Hepatocyte (in vitro differentiated cells): ENCODE results near the gene COLQ. TPM values are rescaled to one million over a fixed set of nuclear protein-coding genes. Genes with fewer than 3 reads are reported as not detected.
A peak's percentile ranks its signal among the peaks of the same experiment; 100 is the strongest.

Source experiments
- DNase-seq: peaks from one replicate; pipeline ENCODE4 v3.0.0-alpha.2; 2016; ENCODE audit warnings: low spot score
- H2AFZ ChIP-seq: fragments of 200-600 bp; sonication (generic); 2 replicates; pipeline ENCODE4 v1.6.0; 2016; ENCODE audit warnings: antibody characterized with exemption, mild to moderate bottlenecking
- H3K27ac ChIP-seq: fragments of 200-600 bp; sonication (generic); 2 replicates; pipeline ENCODE4 v1.5.1; 2016; ENCODE audit warnings: mild to moderate bottlenecking
- H3K27me3 ChIP-seq: fragments of 200-600 bp; sonication (generic); 2 replicates; pipeline ENCODE4 v1.6.1; 2016
- H3K36me3 ChIP-seq: fragments of 200-600 bp; sonication (generic); replicated peaks from 2 replicates; pipeline ENCODE4 v1.5.1; 2016; ENCODE audit warnings: low read depth; ENCODE audit not compliant: insufficient read depth
- H3K4me1 ChIP-seq: fragments of 200-600 bp; sonication (generic); 2 replicates; pipeline ENCODE4 v1.5.1; 2016; ENCODE audit warnings: mild to moderate bottlenecking, moderate library complexity; ENCODE audit not compliant: insufficient read depth
- H3K4me2 ChIP-seq: fragments of 200-600 bp; sonication (generic); 2 replicates; pipeline ENCODE4 v1.6.0; 2016
- H3K4me3 ChIP-seq: fragments of 200-600 bp; sonication (generic); 2 replicates; pipeline ENCODE4 v1.5.1; 2016; ENCODE audit warnings: mild to moderate bottlenecking
- H3K79me2 ChIP-seq: fragments of 200-600 bp; sonication (generic); 2 replicates; pipeline ENCODE4 v1.6.0; 2017; ENCODE audit warnings: mild to moderate bottlenecking
- H3K9me2 ChIP-seq: fragments of 200-600 bp; sonication (generic); replicated peaks from 2 replicates; pipeline ENCODE4 v1.6.0; 2017; ENCODE audit warnings: mild to moderate bottlenecking; ENCODE audit not compliant: insufficient read depth
- H3K9me3 ChIP-seq: fragments of 200-600 bp; sonication (generic); 2 replicates; pipeline ENCODE4 v1.5.1; 2016; ENCODE audit warnings: low read depth, mild to moderate bottlenecking
- H4K20me1 ChIP-seq: fragments of 200-600 bp; sonication (generic); 2 replicates; pipeline ENCODE4 v1.6.0; 2016; ENCODE audit warnings: mild to moderate bottlenecking; ENCODE audit not compliant: insufficient read depth, poor library complexity, severe bottlenecking
- EZH2 ChIP-seq: fragments of 200-600 bp; sonication (generic); IDR thresholded peaks from 2 replicates; pipeline ENCODE4 v1.6.1; 2016; ENCODE audit warnings: antibody characterized with exemption, mild to moderate bottlenecking, borderline replicate concordance
- EZH2phosphoT487 ChIP-seq: fragments of 200-600 bp; sonication (generic); IDR thresholded peaks from one replicate; pipeline ENCODE4 v1.6.1; 2018; ENCODE audit warnings: antibody characterized with exemption, mild to moderate bottlenecking, low read depth, moderate library complexity; ENCODE audit not compliant: unreplicated experiment, severe bottlenecking
- WGBS: methylation state at CpG from one replicate; pipeline ENCODE4 v1.1.6; 2016; ENCODE audit warnings: low lambda C conversion rate; ENCODE audit errors: missing lambda C conversion rate; 5-methylcytosine and 5-hydroxymethylcytosine counted together
- polyA plus RNA-seq: library from polyadenylated mRNA; unstranded; fragments of >200 nt; fragmentation: Nextera tagmentation; extraction: Ambion mirVana; gene quantifications from 2 replicates; pipeline ENCODE4 v1.2.1, GENCODE V29; 2016
- total RNA-seq: library from RNA; depleted of rRNA; stranded (reverse); fragments of >200 nt; gene quantifications from 2 replicates; pipeline ENCODE4 v1.2.3, GENCODE V29; 2014
- TF ChIP-seq, protein P1 (sequence below): fragments of 200-600 bp; sonication (generic); IDR thresholded peaks from 2 replicates; pipeline ENCODE4 v1.5.1; 2016; ENCODE audit warnings: antibody characterized with exemption, mild to moderate bottlenecking; ENCODE audit not compliant: poor library complexity

The COLQ gene
- total and polyA plus RNA-seq, 2 experiments from 2014 or later = 0.27 to 0.73 TPM

DNA sequence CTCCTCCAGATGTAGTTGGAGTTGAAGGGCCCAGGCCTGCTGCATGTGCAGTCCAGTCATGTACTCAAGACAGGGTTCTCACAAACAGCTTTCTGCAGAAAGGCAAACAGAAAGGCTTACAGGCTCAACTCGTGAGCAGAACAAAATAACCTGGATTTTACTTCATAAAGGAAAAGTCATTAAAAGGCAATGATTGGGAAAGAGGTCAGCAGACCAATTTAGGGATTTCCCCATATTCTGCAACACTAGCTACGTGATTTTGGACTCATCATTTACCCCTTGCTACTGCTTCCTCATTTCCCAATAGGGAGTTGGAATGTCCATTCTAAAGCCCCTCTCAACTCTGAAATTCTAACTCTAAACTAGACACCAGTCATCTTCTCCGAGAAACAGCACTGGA is 112.3 kb downstream of the COLQ start:
- H3K27me3 ChIP-seq = no peaks in the 10 kb centered on the region
- no peaks in the 10 kb centered on the region for H3K9me3 ChIP-seq
- no peaks in the 10 kb centered on the region for H3K4me1 ChIP-seq
- no peaks in the 10 kb centered on the region for H3K9me2 ChIP-seq
- 90% methylated on average over 3 of the region's 3 CpGs for WGBS
- H2AFZ ChIP-seq = no peak overlapping the region
- no peaks in the 10 kb centered on the region for H4K20me1 ChIP-seq
- no peak for DNase-seq
- no peak overlapping the region for H3K4me2 ChIP-seq
- no peaks in the 10 kb centered on the region for H3K36me3 ChIP-seq
- TF ChIP-seq, protein P1, sequence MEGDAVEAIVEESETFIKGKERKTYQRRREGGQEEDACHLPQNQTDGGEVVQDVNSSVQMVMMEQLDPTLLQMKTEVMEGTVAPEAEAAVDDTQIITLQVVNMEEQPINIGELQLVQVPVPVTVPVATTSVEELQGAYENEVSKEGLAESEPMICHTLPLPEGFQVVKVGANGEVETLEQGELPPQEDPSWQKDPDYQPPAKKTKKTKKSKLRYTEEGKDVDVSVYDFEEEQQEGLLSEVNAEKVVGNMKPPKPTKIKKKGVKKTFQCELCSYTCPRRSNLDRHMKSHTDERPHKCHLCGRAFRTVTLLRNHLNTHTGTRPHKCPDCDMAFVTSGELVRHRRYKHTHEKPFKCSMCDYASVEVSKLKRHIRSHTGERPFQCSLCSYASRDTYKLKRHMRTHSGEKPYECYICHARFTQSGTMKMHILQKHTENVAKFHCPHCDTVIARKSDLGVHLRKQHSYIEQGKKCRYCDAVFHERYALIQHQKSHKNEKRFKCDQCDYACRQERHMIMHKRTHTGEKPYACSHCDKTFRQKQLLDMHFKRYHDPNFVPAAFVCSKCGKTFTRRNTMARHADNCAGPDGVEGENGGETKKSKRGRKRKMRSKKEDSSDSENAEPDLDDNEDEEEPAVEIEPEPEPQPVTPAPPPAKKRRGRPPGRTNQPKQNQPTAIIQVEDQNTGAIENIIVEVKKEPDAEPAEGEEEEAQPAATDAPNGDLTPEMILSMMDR = no peak
- TF ChIP-seq EZH2phosphoT487 (no peak), EZH2 (no peak)
- H3K79me2 ChIP-seq = no peaks in the 10 kb centered on the region
- no peak overlapping the region for H3K27ac ChIP-seq
- no peak overlapping the region for H3K4me3 ChIP-seq

DNA sequence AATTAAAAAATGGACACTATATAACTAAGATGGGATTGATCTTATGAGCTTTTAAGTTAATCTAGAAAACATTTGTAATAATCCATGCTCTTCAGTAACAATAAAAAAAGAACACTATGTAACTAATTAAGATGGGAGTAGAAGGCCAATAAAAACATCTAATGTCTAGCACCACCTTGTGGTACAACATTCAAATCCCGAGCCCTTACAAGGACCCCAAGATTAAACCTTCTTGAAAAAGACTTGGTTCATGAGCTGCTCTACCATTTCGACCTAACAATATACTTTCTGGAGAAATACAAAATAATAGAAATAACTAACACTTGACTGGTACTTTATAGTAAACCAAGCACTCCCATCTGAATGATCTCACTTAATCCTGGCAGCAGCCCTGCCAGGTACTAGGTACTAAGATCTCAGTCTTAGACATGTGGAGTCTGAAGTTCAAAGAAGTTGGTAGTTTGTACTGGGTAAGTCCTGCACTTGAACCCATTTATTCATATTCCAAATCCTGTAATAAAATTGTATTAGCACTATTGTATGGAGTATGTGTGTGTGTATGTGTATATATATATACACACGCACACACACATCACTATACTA is 116.0 kb downstream of the COLQ start:
- no peaks in the 10 kb centered on the region for H3K36me3 ChIP-seq
- H3K4me3 ChIP-seq = no peak overlapping the region
- no peak overlapping the region for H2AFZ ChIP-seq
- H3K4me1 ChIP-seq = no peaks in the 10 kb centered on the region
- no peak overlapping the region for H3K27ac ChIP-seq
- TF ChIP-seq EZH2phosphoT487 (no peak), EZH2 (no peak)
- TF ChIP-seq, protein P1 = peak; percentile 65
- no peaks in the 10 kb centered on the region for H3K9me3 ChIP-seq
- H3K27me3 ChIP-seq = no peaks in the 10 kb centered on the region
- H3K9me2 ChIP-seq = no peaks in the 10 kb centered on the region
- H4K20me1 ChIP-seq = no peaks in the 10 kb centered on the region
- no peak overlapping the region for H3K4me2 ChIP-seq
- no peaks in the 10 kb centered on the region for H3K79me2 ChIP-seq
- peak; percentile 62 for DNase-seq
- 40% methylated on average over 3 of the region's 3 CpGs for WGBS

DNA sequence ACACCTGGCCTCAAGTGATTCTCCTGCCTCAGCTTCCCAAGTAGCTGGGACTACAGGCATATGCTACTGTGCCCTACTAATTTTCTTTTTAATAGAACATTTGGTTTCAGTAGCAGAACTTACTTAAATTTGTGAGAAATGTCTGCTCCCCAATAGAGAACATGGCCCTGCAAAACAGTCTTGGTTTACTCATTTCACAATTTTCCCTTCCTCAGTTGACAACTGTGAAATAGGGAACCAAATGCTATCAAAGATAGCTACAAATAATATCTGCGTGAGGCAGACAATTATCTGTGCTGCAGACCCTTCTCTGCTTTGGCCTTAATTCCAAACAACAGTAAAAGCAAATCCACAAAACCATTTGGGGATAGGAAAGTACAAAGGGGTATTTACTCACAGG is 116.7 kb downstream of the COLQ start:
- no peak for DNase-seq
- Histone ChIP-seq H3K27ac (no peak overlapping the region), H3K79me2 (no peaks in the 10 kb centered on the region), H3K9me3 (no peaks in the 10 kb centered on the region), H2AFZ (no peak overlapping the region), H3K27me3 (no peaks in the 10 kb centered on the region), H3K9me2 (no peaks in the 10 kb centered on the region), H3K4me3 (no peak overlapping the region), H3K4me2 (no peak overlapping the region), H3K4me1 (no peaks in the 10 kb centered on the region), H4K20me1 (no peaks in the 10 kb centered on the region), H3K36me3 (no peaks in the 10 kb centered on the region)
- 96% methylated on average over 1 of the region's 1 CpG for WGBS
- TF ChIP-seq EZH2phosphoT487 (no peak), EZH2 (no peak)

DNA sequence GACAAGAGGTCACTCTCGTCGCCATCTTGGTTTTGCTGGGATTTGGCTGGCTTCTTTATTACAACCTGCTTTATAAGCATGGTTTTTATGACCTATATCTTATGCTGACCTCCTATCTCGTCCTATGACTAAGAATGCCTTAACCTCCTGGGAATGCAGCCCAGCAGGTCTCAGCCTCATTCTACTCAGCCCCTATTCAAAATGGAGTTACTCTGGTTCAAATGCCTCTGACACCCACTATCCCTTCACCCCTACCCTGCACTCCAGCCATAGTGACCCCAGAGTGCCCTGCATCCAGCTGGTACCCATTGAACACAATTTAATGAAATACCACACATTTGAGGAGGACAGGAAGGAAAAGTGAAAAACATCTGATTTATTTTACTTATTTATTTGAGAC is 117.5 kb downstream of the COLQ start:
- DNase-seq = no peak
- 87% methylated on average over 3 of the region's 3 CpGs for WGBS
- no peaks in the 10 kb centered on the region for H3K9me2 ChIP-seq

More for the DNA sequence above, 117.5 kb downstream of the COLQ start:
- Histone ChIP-seq H3K9me3 (no peaks in the 10 kb centered on the region), H3K27me3 (no peaks in the 10 kb centered on the region), H2AFZ (no peak overlapping the region), H3K79me2 (no peaks in the 10 kb centered on the region), H3K4me2 (no peak overlapping the region), H3K36me3 (no peaks in the 10 kb centered on the region), H4K20me1 (no peaks in the 10 kb centered on the region), H3K27ac (no peak overlapping the region), H3K4me3 (no peak overlapping the region), H3K4me1 (no peaks in the 10 kb centered on the region)
- TF ChIP-seq, protein P1 = no peak
- no peak for TF ChIP-seq EZH2
- TF ChIP-seq EZH2phosphoT487 = no peak
